ENCODE data around the gene PRELP. TPM values are rescaled to one million over a fixed set of nuclear protein-coding genes. Genes with fewer than 3 reads are reported as not detected.
"Not testable (repeated sequence)": the region's sequence is repeated elsewhere in the genome, so short reads cannot be mapped to it uniquely, and the experiment has no call there.

The PRELP gene
- total and polyA plus RNA-seq, 7 donors = 0.92 to 133 (median 45.7) TPM

- peaks cover 0 to 92% (median 65%) of the 10 kb centered on the region in 4 donors for H3K4me1 ChIP-seq
- H3K4me3 ChIP-seq = no peak overlapping the region
- DNase-seq = no peak
- no peaks in the 10 kb centered on the region for H3K9me3 ChIP-seq
- intact Hi-C loops (cut with DNase I) = no loop called here
- no peaks in the 10 kb centered on the region for H3K36me3 ChIP-seq
- WGBS, 2 donors = 70 to 71% methylated on average over 5 of the region's 5 CpGs
- H3K27me3 ChIP-seq = no peaks in the 10 kb centered on the region
- peak overlapping the region in 1 of 4 donors; percentile 48 for H3K27ac ChIP-seq
- TF ChIP-seq POLR2AphosphoS5 (IDR thresholded peaks at IDR 0.05) = no peak
- no peak for TF ChIP-seq CTCF (IDR thresholded peaks at IDR 0.05)
- no peak for TF ChIP-seq EP300 (IDR thresholded peaks at IDR 0.05)
- TF ChIP-seq POLR2A (IDR thresholded peaks at IDR 0.05) = no peak
Measured at GRCh38 chr1:203516906-203517305, 41.3 kb downstream of the PRELP start.

DNA sequence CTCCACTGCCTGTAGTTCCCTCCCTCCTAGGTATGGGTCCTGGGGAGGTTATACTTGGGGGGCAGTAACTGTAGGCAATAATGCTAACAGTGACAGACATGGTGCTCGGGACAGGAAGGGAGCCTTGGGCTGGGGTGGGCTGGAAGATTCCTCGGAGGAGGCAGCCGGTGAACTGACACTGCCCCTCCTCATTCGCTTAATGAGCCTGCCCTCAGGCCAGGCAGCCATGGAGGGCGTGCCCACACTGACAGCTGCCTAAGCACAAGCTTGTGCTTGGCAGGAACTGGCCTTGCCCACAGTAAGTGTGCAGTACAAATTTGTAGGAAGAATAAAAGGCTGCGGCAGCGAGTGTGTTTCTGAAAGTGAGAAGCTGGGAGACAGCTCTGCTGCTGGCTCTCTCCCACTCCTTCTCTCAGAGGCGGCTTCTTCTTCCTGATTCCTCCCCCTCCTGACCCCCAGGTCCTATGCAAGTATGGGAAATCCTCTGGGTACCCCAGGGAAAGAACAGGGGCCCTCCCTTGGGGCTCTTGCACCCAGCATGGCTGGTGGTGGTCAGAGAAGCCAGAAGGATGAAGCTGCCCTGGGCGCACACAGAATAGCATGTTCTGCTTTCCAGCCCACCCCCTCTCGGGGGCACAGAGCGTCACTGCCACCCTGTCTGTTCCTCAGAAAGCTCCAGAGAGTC, 42.0 kb downstream of the PRELP start:
- intact Hi-C loops (cut with DNase I) = no loop called here
- H3K27ac ChIP-seq = peak overlapping the region in 2 of 4 donors; percentile 6 to 48
- no peaks in the 10 kb centered on the region for H3K9me3 ChIP-seq
- no peaks in the 10 kb centered on the region for H3K36me3 ChIP-seq
- H3K4me3 ChIP-seq = no peak overlapping the region
- 82 to 84% methylated on average over 11 of the region's 11 CpGs for WGBS, 2 donors
- no peaks in the 10 kb centered on the region for H3K27me3 ChIP-seq
- no peak for DNase-seq
- TF ChIP-seq POLR2A (IDR thresholded peaks at IDR 0.05) (no peak), EP300 (IDR thresholded peaks at IDR 0.05) (no peak), CTCF (IDR thresholded peaks at IDR 0.05) (no peak)
- H3K4me1 ChIP-seq = peaks cover 0 to 92% (median 65%) of the 10 kb centered on the region in 4 donors

GRCh38 chr1:203518139-203518538, 42.5 kb downstream of the PRELP start:
- intact Hi-C loops (cut with DNase I); H3K9me3 ChIP-seq; H3K27me3 ChIP-seq; H3K4me3 ChIP-seq; H3K36me3 ChIP-seq; DNase-seq: not testable (repeated sequence)
- 89 to 95% methylated on average over 4 of the region's 4 CpGs for WGBS, 2 donors
- Histone ChIP-seq H3K27ac (peak overlapping the region in 1 of 4 donors; percentile 71), H3K4me1 (peaks cover 0 to 89% (median 63%) of the 10 kb centered on the region in 4 donors)

DNA sequence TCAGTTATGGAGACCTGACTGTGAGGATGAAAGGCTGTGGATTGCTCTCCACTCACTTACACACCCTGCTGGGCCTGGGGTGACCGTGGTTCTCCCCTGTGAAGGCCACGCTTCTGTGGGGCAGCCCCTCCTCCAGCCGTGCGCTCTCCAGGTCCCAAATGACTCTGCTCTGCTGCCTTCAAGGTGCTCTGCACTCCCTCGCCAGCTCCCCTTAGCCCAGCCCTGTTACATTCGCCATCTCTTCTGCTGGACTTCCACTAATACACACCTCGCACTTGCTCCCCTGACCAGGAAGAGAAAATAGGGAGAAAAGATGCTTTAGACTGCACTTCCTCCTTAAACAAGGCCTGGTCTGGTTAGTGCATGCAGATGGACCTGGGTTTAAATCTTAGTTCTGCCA, 42.9 kb downstream of the PRELP start:
- Histone ChIP-seq H3K4me3 (no peak overlapping the region), H3K27me3 (no peaks in the 10 kb centered on the region), H3K36me3 (no peaks in the 10 kb centered on the region), H3K27ac (peak overlapping the region in 1 of 4 donors; percentile 71), H3K9me3 (no peaks in the 10 kb centered on the region), H3K4me1 (peaks cover 0 to 89% (median 61%) of the 10 kb centered on the region in 4 donors)
- no peak for DNase-seq
- TF ChIP-seq EP300 (IDR thresholded peaks at IDR 0.05) (no peak), CTCF (IDR thresholded peaks at IDR 0.05) (no peak), POLR2A (IDR thresholded peaks at IDR 0.05) (no peak), POLR2AphosphoS5 (IDR thresholded peaks at IDR 0.05) (no peak)
- intact Hi-C loops (cut with DNase I) = no loop called here
- 94% methylated on average over 7 of the region's 7 CpGs for WGBS, 2 donors

- H3K27me3 ChIP-seq = no peaks in the 10 kb centered on the region
- 89 to 93% methylated on average over 10 of the region's 10 CpGs for WGBS, 2 donors
- peaks cover 0 to 89% (median 58%) of the 10 kb centered on the region in 4 donors for H3K4me1 ChIP-seq
- intact Hi-C loops (cut with DNase I) = no loop called here
- no peaks in the 10 kb centered on the region for H3K36me3 ChIP-seq
- H3K27ac ChIP-seq = peak overlapping the region in 1 of 4 donors; percentile 71
- TF ChIP-seq POLR2AphosphoS5 (IDR thresholded peaks at IDR 0.05) = no peak
- TF ChIP-seq POLR2A (IDR thresholded peaks at IDR 0.05) = no peak
- no peak for TF ChIP-seq EP300 (IDR thresholded peaks at IDR 0.05)
- TF ChIP-seq CTCF (IDR thresholded peaks at IDR 0.05) = no peak
- H3K4me3 ChIP-seq = no peak overlapping the region
- no peak for DNase-seq
- H3K9me3 ChIP-seq = no peaks in the 10 kb centered on the region
Measured at GRCh38 chr1:203519053-203519840, 43.6 kb downstream of the PRELP start.

Measured in sigmoid colon (tissue), 7 donors.